Measurements from ENCODE around the gene SLC2A9. TPM values are rescaled to one million over a fixed set of nuclear protein-coding genes. Genes with fewer than 3 reads are reported as not detected.
"Not testable (repeated sequence)": the region's sequence is repeated elsewhere in the genome, so short reads cannot be mapped to it uniquely, and the experiment has no call there.

SLC2A9 gene
- total RNA-seq, 4 donors from 2014 or later = 0.19 to 0.89 (median 0.62) TPM

DNA sequence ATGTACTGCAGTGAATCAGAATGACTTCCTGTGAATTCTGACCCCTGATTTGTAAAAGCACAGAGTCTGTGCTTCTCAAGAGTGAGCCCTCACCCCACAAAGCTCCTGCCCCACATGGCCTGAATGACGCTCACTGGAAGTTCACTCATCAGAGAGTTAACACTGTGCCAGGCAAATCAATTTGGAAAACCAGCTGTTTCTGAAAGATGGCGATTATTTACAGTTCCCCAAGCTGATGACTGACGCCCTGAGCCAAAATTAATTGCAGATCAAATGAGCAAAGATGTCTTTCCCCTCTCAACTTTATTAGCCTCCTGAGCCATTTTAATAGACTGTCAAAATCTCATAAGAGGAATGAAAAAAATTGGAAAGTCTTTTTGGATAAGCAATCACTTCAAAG is 118.0 kb downstream of the SLC2A9 start:
- H3K27ac ChIP-seq = no peak overlapping the region
- intact Hi-C loops (cut with DNase I; ENCODE audit: low total_unique reads) = no loop called here

DNA sequence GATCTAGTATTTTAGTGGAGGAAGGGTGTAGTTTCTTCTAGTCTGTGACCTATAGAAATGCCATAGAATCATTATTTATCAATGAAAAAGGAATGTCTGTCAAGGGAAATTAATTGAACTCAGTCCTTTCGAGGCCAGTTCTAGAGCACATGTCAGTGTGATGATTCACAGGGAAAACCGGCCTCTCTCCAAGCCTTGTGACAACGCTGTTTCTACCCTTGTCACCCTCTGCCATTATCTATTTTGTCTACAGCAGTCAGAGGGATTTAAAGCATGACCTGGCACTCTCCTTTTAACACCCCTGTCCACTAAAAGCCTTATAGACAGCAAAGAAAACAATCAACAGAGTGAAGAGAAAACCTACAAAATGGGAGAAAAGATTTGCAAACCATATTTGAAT is 120.0 kb downstream of the SLC2A9 start:
- DNase-seq = no peak
- H3K27ac ChIP-seq = no peak overlapping the region
- H3K9me3 ChIP-seq = no peaks in the 10 kb centered on the region
- no peaks in the 10 kb centered on the region for H3K36me3 ChIP-seq
- TF ChIP-seq, protein P1, sequence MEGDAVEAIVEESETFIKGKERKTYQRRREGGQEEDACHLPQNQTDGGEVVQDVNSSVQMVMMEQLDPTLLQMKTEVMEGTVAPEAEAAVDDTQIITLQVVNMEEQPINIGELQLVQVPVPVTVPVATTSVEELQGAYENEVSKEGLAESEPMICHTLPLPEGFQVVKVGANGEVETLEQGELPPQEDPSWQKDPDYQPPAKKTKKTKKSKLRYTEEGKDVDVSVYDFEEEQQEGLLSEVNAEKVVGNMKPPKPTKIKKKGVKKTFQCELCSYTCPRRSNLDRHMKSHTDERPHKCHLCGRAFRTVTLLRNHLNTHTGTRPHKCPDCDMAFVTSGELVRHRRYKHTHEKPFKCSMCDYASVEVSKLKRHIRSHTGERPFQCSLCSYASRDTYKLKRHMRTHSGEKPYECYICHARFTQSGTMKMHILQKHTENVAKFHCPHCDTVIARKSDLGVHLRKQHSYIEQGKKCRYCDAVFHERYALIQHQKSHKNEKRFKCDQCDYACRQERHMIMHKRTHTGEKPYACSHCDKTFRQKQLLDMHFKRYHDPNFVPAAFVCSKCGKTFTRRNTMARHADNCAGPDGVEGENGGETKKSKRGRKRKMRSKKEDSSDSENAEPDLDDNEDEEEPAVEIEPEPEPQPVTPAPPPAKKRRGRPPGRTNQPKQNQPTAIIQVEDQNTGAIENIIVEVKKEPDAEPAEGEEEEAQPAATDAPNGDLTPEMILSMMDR (IDR thresholded peaks at IDR 0.05 in 4 of 5, conservative IDR thresholded peaks at IDR 0.05 in 1 of 5) = no peak
- TF ChIP-seq POLR2A (IDR thresholded peaks at IDR 0.05) = no peak
- intact Hi-C loops (cut with DNase I; ENCODE audit: low total_unique reads) = no loop called here
- no peak for ATAC-seq
- H3K4me3 ChIP-seq = no peak overlapping the region
- H3K27me3 ChIP-seq = no peaks in the 10 kb centered on the region
- in situ Hi-C loops (cut with MboI; ENCODE audit: low sequenced_read_pairs in 4 of 4) = no loop called here
- H3K4me1 ChIP-seq = no peaks in the 10 kb centered on the region

More for the DNA sequence above, 118.0 kb downstream of the SLC2A9 start:
- no peak for DNase-seq
- no peaks in the 10 kb centered on the region for H3K4me1 ChIP-seq
- no peak for ATAC-seq
- H3K4me3 ChIP-seq = no peak overlapping the region
- in situ Hi-C loops (cut with MboI; ENCODE audit: low sequenced_read_pairs in 4 of 4) = no loop called here
- no peaks in the 10 kb centered on the region for H3K36me3 ChIP-seq
- no peaks in the 10 kb centered on the region for H3K9me3 ChIP-seq
- no peaks in the 10 kb centered on the region for H3K27me3 ChIP-seq
- TF ChIP-seq, protein P1 (IDR thresholded peaks at IDR 0.05 in 4 of 5, conservative IDR thresholded peaks at IDR 0.05 in 1 of 5) = no peak
- no peak for TF ChIP-seq POLR2A (IDR thresholded peaks at IDR 0.05)

DNA sequence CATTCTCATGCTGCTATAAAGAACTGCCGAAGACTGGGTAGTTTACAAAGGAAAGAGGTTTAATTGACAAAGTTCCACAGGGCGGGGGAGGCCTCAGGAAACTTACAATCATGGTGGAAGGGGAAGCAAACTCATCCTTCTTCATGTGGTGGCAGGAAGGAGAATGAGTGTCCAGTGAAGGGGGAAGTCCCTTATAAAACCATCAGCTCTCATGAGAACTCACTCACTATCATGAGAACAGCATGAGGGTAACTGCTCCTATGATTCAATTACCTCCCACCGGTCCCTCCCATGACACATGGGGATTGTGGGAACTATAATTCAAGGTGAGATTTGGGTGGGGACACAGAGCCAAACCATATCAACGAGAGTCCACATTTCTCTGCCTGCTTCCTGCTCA is 120.7 kb downstream of the SLC2A9 start:
- in situ Hi-C loops (cut with MboI; ENCODE audit: low sequenced_read_pairs in 4 of 4); H3K9me3 ChIP-seq; ATAC-seq; DNase-seq; H3K27ac ChIP-seq; H3K27me3 ChIP-seq; H3K4me3 ChIP-seq; H3K36me3 ChIP-seq; intact Hi-C loops (cut with DNase I; ENCODE audit: low total_unique reads); H3K4me1 ChIP-seq: not testable (repeated sequence)

DNA sequence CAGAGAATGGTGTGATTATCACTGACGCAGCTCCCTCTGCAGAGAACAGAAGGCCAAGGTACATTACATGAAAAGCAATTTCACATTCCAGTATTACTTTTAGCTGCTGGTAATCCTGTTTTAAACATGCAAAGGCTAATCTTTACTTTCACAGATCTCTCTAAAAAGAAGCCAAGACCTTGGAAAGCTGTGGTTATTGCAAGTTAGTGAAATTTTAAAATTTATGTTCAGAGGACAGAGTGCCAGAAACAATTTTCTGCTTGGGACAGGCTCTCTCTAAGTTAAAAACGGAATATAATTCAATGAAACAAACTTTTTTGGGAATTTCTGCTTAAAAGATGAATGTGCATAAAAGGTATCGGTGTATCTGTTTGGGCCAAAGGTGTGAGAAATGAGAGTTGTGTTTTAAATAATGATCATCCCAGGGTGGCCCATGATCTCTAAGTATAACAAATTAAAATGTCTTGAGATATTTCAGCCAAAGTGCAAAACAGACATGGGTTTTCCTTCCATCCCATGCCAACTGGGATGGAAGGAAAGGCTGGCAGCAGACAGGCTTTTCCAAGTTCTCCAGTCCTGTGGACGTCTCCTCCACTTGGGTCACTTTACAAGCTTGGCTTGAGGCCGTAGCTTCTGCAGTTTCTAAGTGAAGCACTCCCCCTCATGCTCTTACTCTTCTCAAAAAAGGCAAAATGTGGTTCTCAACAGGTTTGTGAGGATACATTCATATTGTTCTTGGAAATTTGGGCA is 121.8 kb downstream of the SLC2A9 start:
- Histone ChIP-seq H3K9me3 (no peaks in the 10 kb centered on the region), H3K27ac (no peak overlapping the region), H3K27me3 (no peaks in the 10 kb centered on the region), H3K4me3 (no peak overlapping the region), H3K36me3 (no peaks in the 10 kb centered on the region), H3K4me1 (no peaks in the 10 kb centered on the region)
- in situ Hi-C loops (cut with MboI; ENCODE audit: low sequenced_read_pairs in 4 of 4) = no loop called here
- intact Hi-C loops (cut with DNase I; ENCODE audit: low total_unique reads) = no loop called here
- ATAC-seq (no peak), DNase-seq (no peak)
- no peak for TF ChIP-seq POLR2A (IDR thresholded peaks at IDR 0.05)
- TF ChIP-seq, protein P1 (IDR thresholded peaks at IDR 0.05 in 4 of 5, conservative IDR thresholded peaks at IDR 0.05 in 1 of 5) = no peak

DNA sequence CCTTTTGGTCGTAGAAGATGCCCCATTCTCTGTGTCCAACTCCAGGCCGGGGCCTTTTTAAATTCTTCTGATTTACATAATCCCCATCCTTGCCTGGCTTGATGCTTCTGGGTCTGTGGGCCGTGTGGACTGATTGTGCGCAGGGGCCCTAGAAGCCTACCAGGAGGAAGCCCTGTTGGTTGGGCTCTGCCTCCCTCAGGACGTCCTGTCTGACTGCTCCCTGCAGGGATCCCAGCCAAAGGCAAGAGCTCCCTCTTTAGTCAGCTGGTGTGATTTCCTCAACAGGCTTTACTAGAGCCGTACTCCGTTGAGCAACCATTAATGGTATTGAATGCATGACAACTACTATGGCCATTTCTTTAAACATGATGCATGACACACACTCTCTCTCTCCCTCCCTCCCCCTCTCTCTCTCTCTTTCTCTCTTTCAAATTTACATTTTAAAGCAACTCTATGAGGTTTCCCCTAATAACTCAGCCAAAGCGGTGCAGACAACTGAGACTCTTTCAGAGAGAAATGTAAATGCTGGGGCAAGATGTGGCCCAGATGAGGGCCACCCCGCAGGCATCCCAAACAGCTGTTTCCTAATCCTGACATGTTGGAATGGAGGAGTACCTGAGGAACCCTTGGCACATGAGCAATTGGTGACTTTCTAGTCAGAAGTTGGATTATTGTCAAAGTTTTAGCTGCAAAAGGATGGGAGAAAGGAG is 122.5 kb downstream of the SLC2A9 start:
- DNase-seq (no peak), ATAC-seq (no peak)
- no peak overlapping the region for H3K27ac ChIP-seq
- H3K4me3 ChIP-seq = no peak overlapping the region
- in situ Hi-C loops (cut with MboI; ENCODE audit: low sequenced_read_pairs in 4 of 4) = no loop called here
- H3K9me3 ChIP-seq = no peaks in the 10 kb centered on the region
- H3K36me3 ChIP-seq = no peaks in the 10 kb centered on the region
- no peaks in the 10 kb centered on the region for H3K27me3 ChIP-seq
- no peaks in the 10 kb centered on the region for H3K4me1 ChIP-seq
- intact Hi-C loops (cut with DNase I; ENCODE audit: low total_unique reads) = no loop called here
- TF ChIP-seq POLR2A (IDR thresholded peaks at IDR 0.05) = no peak
- TF ChIP-seq, protein P1 (IDR thresholded peaks at IDR 0.05 in 4 of 5, conservative IDR thresholded peaks at IDR 0.05 in 1 of 5) = no peak

Measured in gastrocnemius medialis (tissue), 4 donors.